NCI-H2227 (cell line): ENCODE measurements around the gene CCNL1.
A peak's percentile ranks its signal among the peaks of the same experiment; 100 is the strongest.
"Not testable (repeated sequence)": the region's sequence is repeated elsewhere in the genome, so short reads cannot be mapped to it uniquely, and the experiment has no call there.

Source experiments
- DNase-seq: peaks from one replicate; lab custom pipeline; 2025; ENCODE audit not compliant: unreplicated experiment; lab: John Stamatoyannopoulos, UW

Gene CCNL1

GRCh38 chr3:157172746-157173145 is 12.8 kb upstream of the CCNL1 start:
- DNase-seq, result no peak

- no peak for DNase-seq
These were observed 10.9 kb upstream of the CCNL1 start for GRCh38 chr3:157170861-157171260.

- no peak for DNase-seq
These were observed 7.6 kb upstream of the CCNL1 start for GRCh38 chr3:157167371-157168042.

GRCh38 chr3:157166561-157166960 is 6.6 kb upstream of the CCNL1 start:
- DNase-seq, result no peak

- DNase-seq, result no peak
These were observed 6.2 kb upstream of the CCNL1 start for GRCh38 chr3:157166115-157166514.

GRCh38 chr3:157163217-157163953 is 3.4 kb upstream of the CCNL1 start:
- no peak for DNase-seq

GRCh38 chr3:157162620-157163019 is 2.7 kb upstream of the CCNL1 start:
- DNase-seq, result not testable (repeated sequence)

- peak; percentile 60 for DNase-seq
These were observed 894 bp upstream of the CCNL1 start for GRCh38 chr3:157160658-157161424.

GRCh38 chr3:157159037-157159761 is 748 bp downstream of the CCNL1 start:
- peak; percentile 63 for DNase-seq

GRCh38 chr3:157157836-157158235 is 2.1 kb downstream of the CCNL1 start:
- no peak for DNase-seq

GRCh38 chr3:157156837-157157635 is 2.9 kb downstream of the CCNL1 start:
- DNase-seq, result peak; percentile 29

GRCh38 chr3:157155591-157155990 is 4.4 kb downstream of the CCNL1 start:
- DNase-seq, result no peak

- DNase-seq, result no peak
These were observed 5.2 kb downstream of the CCNL1 start for GRCh38 chr3:157154563-157155330.

GRCh38 chr3:157152930-157153329 is 7.0 kb downstream of the CCNL1 start:
- no peak for DNase-seq

GRCh38 chr3:157152438-157152837 is 7.5 kb downstream of the CCNL1 start:
- no peak for DNase-seq

- no peak for DNase-seq
These were observed 8.3 kb downstream of the CCNL1 start for GRCh38 chr3:157151627-157152026.

- no peak for DNase-seq
These were observed 8.8 kb downstream of the CCNL1 start for GRCh38 chr3:157151151-157151550.

GRCh38 chr3:157149136-157149696 is 10.7 kb downstream of the CCNL1 start:
- no peak for DNase-seq

GRCh38 chr3:157148196-157148889 is 11.6 kb downstream of the CCNL1 start:
- no peak for DNase-seq
